ENCODE results near the gene RAD17.
"Not testable (repeated sequence)": the region's sequence is repeated elsewhere in the genome, so short reads cannot be mapped to it uniquely, and the experiment has no call there.

RAD17 gene

DNA sequence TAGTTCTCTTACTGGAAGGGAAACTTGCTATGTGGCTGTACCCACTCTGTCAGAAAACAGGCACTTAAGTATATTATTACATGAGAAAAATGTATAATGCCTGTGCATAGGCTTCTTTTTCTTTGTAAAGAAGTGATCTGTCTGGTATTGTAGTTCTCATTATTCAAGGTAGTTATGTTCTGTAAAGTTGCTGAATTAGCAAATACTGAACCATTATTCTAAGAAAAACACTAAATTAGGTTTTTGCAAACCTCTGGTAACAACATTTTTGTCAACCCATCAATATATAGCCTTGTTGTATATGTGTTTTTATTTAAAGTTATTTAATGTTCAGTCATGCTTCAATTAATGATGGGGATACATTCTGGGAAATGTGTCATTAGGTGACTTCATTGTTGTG lies 8.8 kb downstream of the RAD17 start:
- no peak for DNase-seq (ENCODE audit: low read depth)

- no peak for DNase-seq (ENCODE audit: low read depth)
These were observed 35.2 kb downstream of the RAD17 start for GRCh38 chr5:69404659-69405330.

DNA sequence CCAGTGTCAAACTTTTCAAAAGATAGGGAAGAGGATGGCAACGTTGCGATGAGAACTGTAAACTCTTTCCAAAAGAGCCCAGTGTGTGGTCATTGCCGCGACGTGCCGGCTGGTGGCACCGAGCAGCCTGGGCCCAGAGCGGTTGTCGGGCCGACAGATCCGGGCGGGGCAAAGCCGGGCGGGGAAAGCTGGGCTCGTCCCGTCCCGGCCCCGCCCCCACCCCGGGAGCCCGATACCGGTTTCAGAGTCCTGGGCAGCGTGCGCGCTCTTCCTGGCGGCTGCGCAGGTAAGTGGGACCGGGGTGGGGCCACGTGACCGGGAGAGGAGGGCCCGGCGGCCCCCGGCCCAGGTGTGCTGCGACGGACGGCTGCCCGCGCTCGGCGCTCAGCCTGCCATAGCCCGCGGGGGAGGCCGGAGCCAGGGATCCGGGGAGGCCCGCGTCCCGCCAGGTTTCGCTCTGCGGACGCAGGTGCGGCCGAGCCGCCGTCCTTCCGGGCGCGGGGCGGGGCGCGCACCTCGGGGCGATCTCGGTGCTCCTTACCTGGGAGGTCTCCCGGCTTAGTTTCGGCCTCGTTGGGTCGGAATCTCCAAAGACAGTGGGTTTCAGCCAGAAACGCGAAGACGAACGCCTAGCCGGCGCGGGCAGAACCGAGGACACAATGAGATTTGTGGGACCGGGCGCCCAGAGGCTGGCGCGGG lies 45.4 kb downstream of the RAD17 start, which contains the start of gene MARVELD2:
TSS of gene MARVELD2 (plus strand) at position 232 of the 699 bp plus-strand sequence. CDS start 4,270 bp downstream, outside the sequence.
- no peak for DNase-seq (ENCODE audit: low read depth)

GRCh38 chr5:69415584-69415958 lies 46.0 kb downstream of the RAD17 start:
- DNase-seq (ENCODE audit: low read depth) = no peak

DNA sequence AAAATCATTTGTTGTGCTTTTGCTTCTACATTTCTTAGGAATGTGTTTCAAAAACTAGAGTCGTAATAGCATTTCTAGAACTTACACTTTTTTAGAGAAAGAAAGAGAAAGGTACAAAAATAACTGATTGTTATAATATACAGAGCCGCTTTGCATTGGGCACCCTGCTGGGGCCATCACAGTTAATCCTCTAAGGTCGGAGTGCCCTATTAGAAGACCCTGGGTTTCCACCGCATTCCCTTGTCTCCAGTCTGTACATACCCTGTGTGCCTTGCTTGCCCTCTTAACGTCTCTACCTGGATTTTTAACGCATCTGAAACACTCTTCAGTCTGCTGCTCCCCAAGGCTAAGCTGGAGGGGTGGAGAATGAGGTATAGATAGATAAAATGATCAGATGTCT lies 46.6 kb downstream of the RAD17 start:
- DNase-seq (ENCODE audit: low read depth) = no peak

DNA sequence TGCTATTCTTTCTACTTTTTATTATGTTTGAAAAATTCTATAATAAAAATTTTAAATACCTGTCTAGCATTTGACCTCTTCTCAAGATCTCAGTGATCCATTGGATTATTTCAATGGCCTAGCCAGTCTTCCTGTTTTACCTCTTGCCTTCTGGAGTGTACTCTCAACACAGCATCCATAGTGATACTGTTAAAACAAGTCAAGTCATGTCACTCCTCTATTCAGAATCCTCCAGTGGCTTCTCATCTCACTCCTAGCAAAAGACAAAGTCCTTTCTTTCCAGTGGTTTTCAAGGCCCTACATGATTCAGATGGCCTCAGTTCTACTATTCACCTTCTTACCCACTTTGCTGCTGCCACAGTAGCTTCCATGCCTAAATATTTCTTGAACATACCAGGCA lies 47.1 kb downstream of the RAD17 start:
- DNase-seq (ENCODE audit: low read depth) = no peak

DNA sequence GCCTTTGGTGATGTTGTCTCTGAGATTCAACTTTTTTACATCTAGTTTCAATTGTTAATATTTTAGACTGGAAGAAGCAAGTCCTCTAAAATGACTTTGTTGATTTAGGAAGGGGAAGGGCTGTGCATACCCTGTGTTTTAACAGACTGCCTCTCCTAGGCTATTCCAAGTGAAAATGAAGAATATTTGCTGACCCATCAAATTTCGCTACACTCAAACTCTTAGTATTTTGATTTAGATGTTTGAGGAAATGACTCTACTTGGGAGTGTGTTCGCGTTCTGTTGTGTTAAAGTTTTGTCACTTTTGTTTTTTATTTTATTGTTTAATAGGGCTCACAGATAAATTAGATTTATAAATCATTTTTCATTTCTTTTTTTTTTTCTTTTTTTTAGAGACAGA lies 48.9 kb downstream of the RAD17 start:
- no peak for DNase-seq (ENCODE audit: low read depth)

DNA sequence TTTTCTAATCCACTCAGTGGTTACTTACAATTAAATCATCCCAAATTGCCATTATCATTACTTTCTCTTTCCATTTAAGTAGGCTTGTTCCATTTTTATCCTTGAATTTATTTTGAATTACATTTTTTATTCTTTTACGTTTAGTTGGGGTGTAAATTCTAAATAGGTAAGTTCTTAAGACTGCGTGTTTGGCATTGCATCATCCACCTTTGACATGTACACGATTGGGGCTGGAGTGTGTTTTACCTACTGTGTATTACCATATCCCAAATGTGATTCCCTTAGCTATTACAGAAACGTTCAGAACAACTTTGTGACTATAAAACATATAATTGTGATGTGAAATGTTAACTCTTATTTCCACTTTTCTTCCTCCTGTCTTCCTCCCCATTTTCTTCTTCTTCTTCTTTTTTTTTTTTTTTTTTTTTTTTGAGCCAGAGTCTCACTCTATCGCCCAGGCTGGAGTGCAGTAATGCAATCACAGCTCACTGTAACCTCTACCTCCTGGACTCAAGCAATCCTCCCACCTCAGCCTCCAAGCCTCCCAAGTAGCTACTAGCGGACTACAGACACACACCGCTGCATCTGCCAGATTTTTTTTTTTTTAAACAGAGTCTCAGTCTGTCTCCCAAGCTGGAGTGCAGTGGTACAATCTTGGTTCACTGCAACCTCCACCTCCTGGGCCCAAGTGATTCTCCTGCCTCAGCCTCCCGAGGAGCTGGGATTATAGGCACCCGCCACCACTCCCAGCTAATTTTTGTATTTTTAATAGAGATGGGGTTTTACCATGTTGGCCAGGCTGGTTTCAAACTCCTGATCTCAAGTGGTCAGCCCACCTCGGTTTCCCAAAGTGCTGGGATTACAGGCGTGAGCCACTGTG lies 62.0 kb downstream of the RAD17 start:
- no peak for DNase-seq (ENCODE audit: low read depth)

- DNase-seq (ENCODE audit: low read depth) = no peak
These were observed 63.0 kb downstream of the RAD17 start for GRCh38 chr5:69432412-69433206.

- DNase-seq (ENCODE audit: low read depth) = peak; percentile 15
These were observed 65.8 kb downstream of the RAD17 start for GRCh38 chr5:69435276-69435884.

GRCh38 chr5:69444127-69444754 lies 74.6 kb downstream of the RAD17 start:
- no peak for DNase-seq (ENCODE audit: low read depth)

DNA sequence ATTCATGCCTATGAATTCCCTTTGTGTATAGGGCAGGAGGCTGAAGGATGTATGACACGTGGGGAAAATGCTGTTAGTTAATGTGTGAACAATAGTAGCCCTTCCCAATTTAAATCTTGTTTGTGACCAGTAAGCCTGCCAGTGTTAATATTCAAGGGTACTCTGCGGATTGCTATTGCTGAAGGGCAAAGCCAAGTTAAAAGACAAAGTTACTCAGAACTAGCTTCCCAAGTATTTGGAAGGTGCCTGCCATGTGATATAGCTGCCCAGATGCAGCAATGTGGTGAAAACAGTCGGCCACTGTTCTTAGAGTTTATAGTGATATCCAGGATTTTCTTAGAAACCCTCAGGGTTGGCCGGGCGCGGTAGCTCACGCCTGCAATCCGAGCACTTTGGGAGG lies 79.9 kb downstream of the RAD17 start:
- no peak for DNase-seq (ENCODE audit: low read depth)

DNA sequence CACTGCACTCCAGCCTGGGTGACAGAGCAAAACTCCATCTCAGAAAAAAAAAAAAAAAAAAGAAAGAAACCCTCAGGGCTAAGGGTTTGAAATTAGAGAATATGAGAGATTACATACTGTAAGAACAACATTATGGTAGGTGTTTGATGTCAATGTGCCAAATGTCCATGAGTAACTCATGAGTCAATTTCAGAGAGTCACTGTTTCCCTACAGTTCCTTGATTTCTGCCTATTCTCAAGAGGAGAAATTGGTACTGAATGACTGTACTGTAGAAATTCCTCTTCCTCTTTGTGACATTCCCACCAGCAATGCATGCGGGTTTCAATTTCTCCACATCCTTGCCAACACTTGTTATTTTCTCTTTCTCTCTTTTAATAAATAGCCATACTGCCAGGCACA lies 80.5 kb downstream of the RAD17 start:
- peak; percentile 90 for DNase-seq (ENCODE audit: low read depth)

DNA sequence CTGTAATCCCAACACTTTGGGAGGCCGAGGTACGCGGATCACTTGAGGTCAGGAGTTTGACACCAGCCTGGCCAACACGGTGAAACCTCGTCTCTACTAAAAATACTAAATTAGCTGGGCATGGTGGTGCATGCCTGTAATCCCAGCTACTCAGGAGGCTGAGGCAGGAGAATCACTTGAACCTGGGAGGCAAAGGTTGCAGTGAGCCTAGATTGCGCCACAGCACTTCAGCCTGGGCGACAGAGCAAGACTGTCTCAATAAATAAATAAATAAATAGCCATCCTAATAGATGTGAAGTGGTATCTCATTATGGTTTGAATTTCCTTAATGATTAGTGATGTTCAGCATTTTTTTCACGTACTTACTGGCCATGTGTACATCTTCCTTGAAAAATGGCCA lies 80.9 kb downstream of the RAD17 start:
- DNase-seq (ENCODE audit: low read depth) = not testable (repeated sequence)

DNA sequence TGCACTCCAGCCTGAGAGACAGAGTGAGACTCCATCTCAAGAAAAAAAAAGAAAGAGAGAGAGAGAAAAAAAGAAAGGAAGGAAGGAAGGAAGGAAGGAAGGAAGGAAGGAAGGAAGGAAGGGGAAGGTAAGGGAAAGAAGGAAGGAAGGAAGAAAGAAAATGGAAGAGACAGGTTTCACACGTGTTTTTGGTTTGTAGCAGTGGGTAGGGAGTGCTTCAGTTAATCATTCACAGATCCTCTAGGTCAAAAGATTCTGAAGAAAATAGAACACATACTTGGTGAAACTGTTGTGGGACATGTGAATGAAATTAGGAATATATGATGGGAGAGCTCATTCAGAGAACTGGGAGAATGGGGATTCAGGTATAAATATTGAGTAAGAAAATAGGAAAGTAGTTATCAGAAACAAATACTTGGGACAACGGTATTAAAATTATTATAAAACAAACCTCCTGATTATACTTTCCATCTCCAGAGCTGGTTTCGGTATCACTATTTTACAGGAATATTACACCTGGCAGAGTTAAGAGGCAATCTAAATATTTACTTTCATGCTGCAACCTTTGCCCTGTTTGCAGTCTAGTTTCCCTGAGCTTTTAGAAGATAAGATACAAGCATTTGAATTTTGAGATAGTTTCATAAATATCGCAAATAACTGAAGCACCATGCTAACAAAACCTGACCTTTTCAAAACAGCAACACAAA lies 82.5 kb downstream of the RAD17 start:
- no peak for DNase-seq (ENCODE audit: low read depth)

- not testable (repeated sequence) for DNase-seq (ENCODE audit: low read depth)
These were observed 83.9 kb downstream of the RAD17 start for GRCh38 chr5:69453487-69453886.

GRCh38 chr5:69454460-69455249 lies 85.0 kb downstream of the RAD17 start:
- DNase-seq (ENCODE audit: low read depth) = no peak

DNA sequence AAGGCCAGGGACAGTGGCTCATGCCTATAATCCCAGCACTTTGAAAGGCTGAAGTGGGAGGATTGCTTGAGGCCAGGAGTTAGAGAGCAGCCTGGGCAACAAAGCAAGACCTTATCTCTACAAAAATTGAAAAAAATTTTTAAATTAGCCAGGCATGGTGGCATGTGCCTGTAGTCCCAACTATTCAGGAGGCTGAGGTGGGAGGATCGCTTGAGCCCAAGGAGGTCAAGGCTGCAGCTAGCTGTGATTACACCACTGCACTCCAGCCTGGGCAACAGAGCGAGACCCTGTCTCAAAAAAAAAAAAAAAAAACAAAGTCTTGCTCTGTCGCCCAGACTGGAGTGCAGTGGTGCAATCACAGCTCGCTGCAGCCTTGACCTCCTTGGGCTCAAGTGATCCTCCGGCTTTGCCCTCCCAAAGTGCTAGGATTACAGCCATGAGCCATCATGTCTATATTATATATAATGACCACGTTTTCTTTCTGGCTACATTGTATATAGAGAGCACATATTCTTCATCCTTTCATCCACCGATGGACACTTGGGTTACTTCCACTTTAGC lies 85.9 kb downstream of the RAD17 start:
- DNase-seq (ENCODE audit: low read depth) = not testable (repeated sequence)

- DNase-seq (ENCODE audit: low read depth) = no peak
These were observed 92.6 kb downstream of the RAD17 start for GRCh38 chr5:69462170-69462569.

Measured in HS-5 (cell line).